Calu3 (cell line): ENCODE measurements around the gene TOM1L2. TPM values are rescaled to one million over a fixed set of nuclear protein-coding genes. Genes with fewer than 3 reads are reported as not detected.

ENCODE experiments used
- BruUV-seq: library from RNA; stranded (reverse); fragments of 400-500 nt; replicated peaks from 2 replicates; lab custom pipeline; 2021; lab: Mats Ljungman, UMichigan
- CTCF ChIA-PET: fragments of 300-600 bp; sonication (Branson Sonifier 250); formaldehyde crosslinking; loops from one replicate; lab custom pipeline; 2022; ENCODE audit warnings: antibody characterized with exemption; lab: Charles Lee
- DNase-seq: peaks from one replicate; pipeline ENCODE4 v3.0.0; 2022
- H3K27ac Mint-ChIP-seq: one replicate; pipeline ENCODE4 v1.8.0; 2022; ENCODE audit warnings: mixed read lengths; ENCODE audit not compliant: unreplicated experiment
- H3K27me3 Mint-ChIP-seq: one replicate; pipeline ENCODE4 v1.8.0; 2022; ENCODE audit warnings: mixed read lengths; ENCODE audit not compliant: unreplicated experiment
- H3K36me3 Mint-ChIP-seq: one replicate; pipeline ENCODE4 v1.8.0; 2022; ENCODE audit warnings: mild to moderate bottlenecking, moderate library complexity, mixed read lengths; ENCODE audit not compliant: insufficient read depth, unreplicated experiment
- H3K4me1 Mint-ChIP-seq: one replicate; pipeline ENCODE4 v1.8.0; 2022; ENCODE audit warnings: mild to moderate bottlenecking, low read depth, mixed read lengths; ENCODE audit not compliant: unreplicated experiment
- H3K4me3 Mint-ChIP-seq: one replicate; pipeline ENCODE4 v1.8.0; 2022; ENCODE audit warnings: mild to moderate bottlenecking, low read depth, moderate library complexity, mixed read lengths; ENCODE audit not compliant: unreplicated experiment
- H3K9me3 Mint-ChIP-seq: one replicate; pipeline ENCODE4 v1.8.0; 2022; ENCODE audit warnings: low read depth, mixed read lengths; ENCODE audit not compliant: unreplicated experiment
- CTCF ChIP-seq: fragments of 200-600 bp; IDR thresholded peaks from one replicate; pipeline ENCODE4 v1.8.0; 2022; ENCODE audit warnings: antibody characterized with exemption; ENCODE audit not compliant: unreplicated experiment
- intact Hi-C: fragments of 100-400 bp; cut with micrococcal nuclease; formaldehyde crosslinking; loops from one replicate; pipeline ENCODE4 v1.10.0; 2022; ENCODE audit not compliant: unreplicated experiment
- total RNA-seq: library from RNA; stranded (reverse); gene quantifications from 2 replicates; pipeline ENCODE4 v1.2.3, GENCODE V29; 2022

TOM1L2 gene
- total RNA-seq, 1 experiment from 2014 or later, result 20.1 TPM

- no peaks in the 10 kb centered on the region for H3K9me3 Mint-ChIP-seq
- intact Hi-C loops, result no loop called here
- CTCF ChIA-PET, result interaction anchor here (0.5 to 1.4 kb wide), 4 partner anchors 9 to 145 kb away, joined by 3 to 6 read pairs (median 4); no protein-coding TSS in a partner anchor
- H3K27ac Mint-ChIP-seq, result no peak overlapping the region
- H3K4me3 Mint-ChIP-seq, result no peak overlapping the region
- DNase-seq, result no peak
- H3K4me1 Mint-ChIP-seq, result no peaks in the 10 kb centered on the region
- H3K27me3 Mint-ChIP-seq, result no peaks in the 10 kb centered on the region
- BruUV-seq, result no TSS peak
- TF ChIP-seq CTCF, result no peak
- no peaks in the 10 kb centered on the region for H3K36me3 Mint-ChIP-seq
Measured at GRCh38 chr17:17888371-17888770, 83.8 kb downstream of the TOM1L2 start.

GRCh38 chr17:17887752-17888304 is 84.4 kb downstream of the TOM1L2 start:
- H3K27ac Mint-ChIP-seq, result no peak overlapping the region
- no peak for TF ChIP-seq CTCF
- no peaks in the 10 kb centered on the region for H3K9me3 Mint-ChIP-seq
- CTCF ChIA-PET, result interaction anchor here (0.6 to 1.4 kb wide), 3 partner anchors 8 to 31 kb away, joined by 3 to 6 read pairs (median 6); no protein-coding TSS in a partner anchor
- no peaks in the 10 kb centered on the region for H3K4me1 Mint-ChIP-seq
- no TSS peak for BruUV-seq
- intact Hi-C loops, result no loop called here
- no peaks in the 10 kb centered on the region for H3K27me3 Mint-ChIP-seq
- DNase-seq, result no peak
- no peaks in the 10 kb centered on the region for H3K36me3 Mint-ChIP-seq
- no peak overlapping the region for H3K4me3 Mint-ChIP-seq

GRCh38 chr17:17886726-17887125 is 85.5 kb downstream of the TOM1L2 start:
- H3K4me1 Mint-ChIP-seq, result no peaks in the 10 kb centered on the region
- no peaks in the 10 kb centered on the region for H3K27me3 Mint-ChIP-seq
- no peak overlapping the region for H3K27ac Mint-ChIP-seq
- no peaks in the 10 kb centered on the region for H3K36me3 Mint-ChIP-seq
- intact Hi-C loops, result no loop called here
- no peaks in the 10 kb centered on the region for H3K9me3 Mint-ChIP-seq
- no peak overlapping the region for H3K4me3 Mint-ChIP-seq
- BruUV-seq, result no TSS peak
- CTCF ChIA-PET, result no interaction called here
- TF ChIP-seq CTCF, result no peak
- DNase-seq, result no peak

- BruUV-seq, result no TSS peak
- DNase-seq, result no peak
- Mint-ChIP-seq H3K27ac (no peak overlapping the region), H3K9me3 (no peaks in the 10 kb centered on the region), H3K27me3 (no peaks in the 10 kb centered on the region), H3K4me1 (no peaks in the 10 kb centered on the region), H3K36me3 (no peaks in the 10 kb centered on the region), H3K4me3 (no peak overlapping the region)
- intact Hi-C loops, result no loop called here
- TF ChIP-seq CTCF, result no peak
- CTCF ChIA-PET, result no interaction called here
Measured at GRCh38 chr17:17886226-17886625, 86.0 kb downstream of the TOM1L2 start.
